Endothelial cell (in vitro differentiated cells): ENCODE data around the gene GPR183. TPM values are rescaled to one million over a fixed set of nuclear protein-coding genes. Genes with fewer than 3 reads are reported as not detected.

Source experiments
- DNase-seq: peaks from one replicate; pipeline ENCODE4 v3.0.0; 2021; ENCODE audit warnings: low spot score
- H3K27ac Mint-ChIP-seq: one replicate; pipeline ENCODE4 v1.8.0; 2021; ENCODE audit warnings: mixed read lengths, inconsistent platforms; ENCODE audit not compliant: unreplicated experiment
- H3K27me3 Mint-ChIP-seq: one replicate; pipeline ENCODE4 v1.8.0; 2021; ENCODE audit warnings: mild to moderate bottlenecking, moderate library complexity, mixed read lengths, inconsistent platforms; ENCODE audit not compliant: unreplicated experiment
- H3K36me3 Mint-ChIP-seq: one replicate; pipeline ENCODE4 v1.8.0; 2021; ENCODE audit warnings: mild to moderate bottlenecking, low read depth, mixed read lengths, inconsistent platforms; ENCODE audit not compliant: unreplicated experiment
- H3K4me1 Mint-ChIP-seq: one replicate; pipeline ENCODE4 v1.8.0; 2021; ENCODE audit warnings: mild to moderate bottlenecking, mixed read lengths, inconsistent platforms; ENCODE audit not compliant: unreplicated experiment
- H3K4me3 Mint-ChIP-seq: one replicate; pipeline ENCODE4 v1.8.0; 2021; ENCODE audit warnings: mild to moderate bottlenecking, mixed read lengths, inconsistent platforms; ENCODE audit not compliant: unreplicated experiment
- H3K9me3 Mint-ChIP-seq: one replicate; pipeline ENCODE4 v1.8.0; 2021; ENCODE audit warnings: mixed read lengths, inconsistent platforms; ENCODE audit not compliant: unreplicated experiment
- CTCF ChIP-seq: fragments of 200-600 bp; sonication (generic); IDR thresholded peaks from one replicate; pipeline ENCODE4 v1.5.0; 2021; ENCODE audit warnings: antibody characterized with exemption; ENCODE audit not compliant: unreplicated experiment
- total RNA-seq: library from RNA; stranded (reverse); fragmentation: NEBNext Ultra II Directional; extraction: Animal tissue kit (Norgen Biotek cat#: 25700); gene quantifications from one replicate; pipeline ENCODE4 v1.2.1, GENCODE V29; 2021; ENCODE audit not compliant: unreplicated experiment

Gene GPR183
- total RNA-seq, 1 donor from 2014 or later, result not detected

GRCh38 chr13:99327126-99327525, 19.9 kb upstream of the GPR183 start:
- Mint-ChIP-seq H3K4me3 (no peak overlapping the region), H3K27me3 (peaks cover 1% of the 10 kb centered on the region), H3K4me1 (peaks cover under 1% of the 10 kb centered on the region), H3K36me3 (peaks cover 12% of the 10 kb centered on the region), H3K9me3 (no peaks in the 10 kb centered on the region), H3K27ac (peak overlapping the region; percentile 45)
- TF ChIP-seq CTCF, result no peak
- no peak for DNase-seq

GRCh38 chr13:99326012-99326411, 18.8 kb upstream of the GPR183 start:
- no peak overlapping the region for H3K4me3 Mint-ChIP-seq
- H3K27me3 Mint-ChIP-seq, result peaks cover 1% of the 10 kb centered on the region
- H3K36me3 Mint-ChIP-seq, result peaks cover 12% of the 10 kb centered on the region
- no peaks in the 10 kb centered on the region for H3K9me3 Mint-ChIP-seq
- no peaks in the 10 kb centered on the region for H3K4me1 Mint-ChIP-seq
- TF ChIP-seq CTCF, result no peak
- DNase-seq, result no peak
- no peak overlapping the region for H3K27ac Mint-ChIP-seq

GRCh38 chr13:99323488-99323887, 16.3 kb upstream of the GPR183 start:
- no peak overlapping the region for H3K4me3 Mint-ChIP-seq
- no peaks in the 10 kb centered on the region for H3K4me1 Mint-ChIP-seq
- H3K27me3 Mint-ChIP-seq, result peaks cover 1% of the 10 kb centered on the region
- TF ChIP-seq CTCF, result no peak
- no peak for DNase-seq
- H3K27ac Mint-ChIP-seq, result no peak overlapping the region
- H3K9me3 Mint-ChIP-seq, result no peaks in the 10 kb centered on the region
- peaks cover 12% of the 10 kb centered on the region for H3K36me3 Mint-ChIP-seq

GRCh38 chr13:99322297-99323103, 15.3 kb upstream of the GPR183 start:
- TF ChIP-seq CTCF, result no peak
- Mint-ChIP-seq H3K9me3 (no peaks in the 10 kb centered on the region), H3K4me3 (no peak overlapping the region), H3K27ac (no peak overlapping the region), H3K36me3 (peaks cover 12% of the 10 kb centered on the region), H3K27me3 (peaks cover 1% of the 10 kb centered on the region), H3K4me1 (no peaks in the 10 kb centered on the region)
- DNase-seq, result no peak

- Mint-ChIP-seq H3K4me3 (no peak overlapping the region), H3K9me3 (no peaks in the 10 kb centered on the region), H3K27me3 (no peaks in the 10 kb centered on the region), H3K27ac (no peak overlapping the region), H3K36me3 (peaks cover 17% of the 10 kb centered on the region), H3K4me1 (no peaks in the 10 kb centered on the region)
- TF ChIP-seq CTCF, result no peak
- no peak for DNase-seq
Observed at GRCh38 chr13:99321709-99322108, 14.5 kb upstream of the GPR183 start.
